Kidney (tissue), 14 donors: ENCODE data around the gene ARAP1. TPM values are rescaled to one million over a fixed set of nuclear protein-coding genes. Genes with fewer than 3 reads are reported as not detected.

Source experiments
- DNase-seq, 5 donors: peaks; one replicate each; pipeline ENCODE4 v3.0.0-alpha.2; 2013 to 2020
- FAIRE-seq: peaks from 2 replicates; lab custom pipeline; 2012; peaks lifted over from hg19 to GRCh38; lab: Jason Lieb, UNC
- H3K27ac ChIP-seq, 2 donors: one replicate each; pipeline ENCODE4 v1.7.0; 2013; ENCODE audit warnings: low read depth in 2 of 2, low read length in 2 of 2, inconsistent platforms in 1 of 2
- H3K27me3 ChIP-seq: one replicate; pipeline ENCODE4 v1.7.1; 2013; ENCODE audit warnings: low read length, inconsistent platforms; ENCODE audit not compliant: control insufficient read depth, insufficient read depth
- H3K36me3 ChIP-seq, 3 donors: one replicate each; pipeline versions ENCODE4 v1.7.0 to v1.7.1; 2013; ENCODE audit warnings: low read length in 3 of 3, control low read depth in 1 of 3, inconsistent platforms in 1 of 3; ENCODE audit not compliant: insufficient read depth in 3 of 3, control insufficient read depth in 2 of 3
- H3K4me1 ChIP-seq, 3 donors: one replicate each; pipeline versions ENCODE4 v1.7.0 to v1.7.1; 2013; ENCODE audit warnings: low read length in 3 of 3, inconsistent platforms in 1 of 3, low read depth in 1 of 3; ENCODE audit not compliant: control insufficient read depth in 2 of 3, insufficient read depth in 2 of 3
- H3K4me3 ChIP-seq, 3 donors: one replicate each; pipeline versions ENCODE4 v1.7.0 to v1.8.1; 2013; ENCODE audit warnings: low read length in 3 of 3, control low read depth in 1 of 3, inconsistent platforms in 1 of 3
- H3K9ac ChIP-seq, 3 donors: one replicate each; pipeline versions ENCODE4 v1.7.0 to v1.7.1; 2013; ENCODE audit warnings: low read length in 3 of 3, control low read depth in 1 of 3, inconsistent platforms in 1 of 3
- H3K9me3 ChIP-seq, 3 donors: one replicate each; pipeline versions ENCODE4 v1.7.0 to v1.7.1; 2013; ENCODE audit warnings: low read length in 3 of 3, control low read depth in 1 of 3, inconsistent platforms in 1 of 3; ENCODE audit not compliant: control insufficient read depth in 2 of 3, insufficient read depth in 1 of 3
- CTCF ChIP-seq: IDR thresholded peaks from 3 replicates; pipeline ENCODE4 v1.5.1; 2012; ENCODE audit warnings: mild to moderate bottlenecking, moderate library complexity, borderline replicate concordance; ENCODE audit not compliant: insufficient read depth; ENCODE audit errors: extremely low read depth
- intact Hi-C: fragments of 100-400 bp; cut with DNase I; formaldehyde crosslinking; loops from one replicate; pipeline ENCODE4 v1.11.1; 2022
- polyA plus RNA-seq: library from polyadenylated mRNA; stranded (reverse); fragments of 350-450 nt; fragmentation: Illumina TruSeq; extraction: RNeasy Lipid Tissue Mini Kit (QIAGEN cat#74804); gene quantifications from one replicate; pipeline ENCODE4 v1.2.3, GENCODE V29; 2014; ENCODE audit warnings: low read depth, low replicate concordance; ENCODE audit not compliant: insufficient read depth
- total RNA-seq: library from RNA; stranded (reverse); fragmentation: NEBNext Ultra II Directional; extraction: Animal tissue kit (Norgen Biotek cat#: 25700); gene quantifications from one replicate; pipeline ENCODE4 v1.2.1, GENCODE V29; 2021
- donor health status: control.
- donor health status: control.
- donor health status: control.
- donor health status: control.
- donor health status: control.
- donor health status: DM: yes; HTN: yes; CAD: no.
- donor health status: Normal renal cell carcinoma (clear cell type).

The ARAP1 gene
- total and polyA plus RNA-seq, 2 donors from 2014 or later = 58.2 to 80.8 TPM

GRCh38 chr11:72741429-72741833 lies 10.8 kb downstream of the ARAP1 start:
- intact Hi-C loops = no loop called here
- no peak for FAIRE-seq
- TF ChIP-seq CTCF = no peak
- no peak overlapping the region for H3K4me3 ChIP-seq
- H3K4me1 ChIP-seq = peaks cover 0 to 37% (median 7%) of the 10 kb centered on the region in 3 donors
- H3K27ac ChIP-seq = peak overlapping the region in 1 of 2 donors; percentile 47
- no peak overlapping the region for H3K9ac ChIP-seq
- no peaks in the 10 kb centered on the region for H3K36me3 ChIP-seq
- DNase-seq = peak; percentile 44 to 78 (median 69)
- H3K9me3 ChIP-seq = no peaks in the 10 kb centered on the region
- no peaks in the 10 kb centered on the region for H3K27me3 ChIP-seq

GRCh38 chr11:72740562-72741428 lies 11.4 kb downstream of the ARAP1 start:
- intact Hi-C loops = no loop called here
- H3K9me3 ChIP-seq = no peaks in the 10 kb centered on the region
- H3K27ac ChIP-seq = peak overlapping the region in 1 of 2 donors; percentile 47
- H3K27me3 ChIP-seq = no peaks in the 10 kb centered on the region
- FAIRE-seq (no peak), DNase-seq (peak in 2 of 5 donors; percentile 29 to 45)
- no peak overlapping the region for H3K4me3 ChIP-seq
- no peak overlapping the region for H3K9ac ChIP-seq
- TF ChIP-seq CTCF = no peak
- no peaks in the 10 kb centered on the region for H3K36me3 ChIP-seq
- H3K4me1 ChIP-seq = peaks cover 0 to 37% (median 7%) of the 10 kb centered on the region in 3 donors

- intact Hi-C loops = no loop called here
- H3K4me1 ChIP-seq = peaks cover 0 to 37% (median 7%) of the 10 kb centered on the region in 3 donors
- H3K36me3 ChIP-seq = no peaks in the 10 kb centered on the region
- no peak overlapping the region for H3K27ac ChIP-seq
- DNase-seq (peak in 1 of 5 donors; percentile 40), FAIRE-seq (no peak)
- H3K9me3 ChIP-seq = no peaks in the 10 kb centered on the region
- H3K9ac ChIP-seq = no peak overlapping the region
- no peaks in the 10 kb centered on the region for H3K27me3 ChIP-seq
- H3K4me3 ChIP-seq = no peak overlapping the region
- no peak for TF ChIP-seq CTCF
These were observed 12.2 kb downstream of the ARAP1 start for GRCh38 chr11:72740060-72740424.
